GM19455 (cell line): ENCODE results near the gene UGP2.
A peak's percentile ranks its signal among the peaks of the same experiment; 100 is the strongest.
"Not testable (repeated sequence)": the region's sequence is repeated elsewhere in the genome, so short reads cannot be mapped to it uniquely, and the experiment has no call there.

Experiments
- ATAC-seq: cut with Tn5 transposase; IDR thresholded peaks from one replicate; pipeline ENCODE4 v1.9.1; 2021; ENCODE audit not compliant: unreplicated experiment

UGP2 gene

GRCh38 chr2:63840081-63840784 lies 1.5 kb upstream of the UGP2 start:
- ATAC-seq = peak; percentile 36

- peak; percentile 92 for ATAC-seq
Measured at GRCh38 chr2:63840785-63841253, 877 bp upstream of the UGP2 start.

GRCh38 chr2:63842149-63843061 lies 709 bp downstream of the UGP2 start:
- no peak for ATAC-seq

DNA sequence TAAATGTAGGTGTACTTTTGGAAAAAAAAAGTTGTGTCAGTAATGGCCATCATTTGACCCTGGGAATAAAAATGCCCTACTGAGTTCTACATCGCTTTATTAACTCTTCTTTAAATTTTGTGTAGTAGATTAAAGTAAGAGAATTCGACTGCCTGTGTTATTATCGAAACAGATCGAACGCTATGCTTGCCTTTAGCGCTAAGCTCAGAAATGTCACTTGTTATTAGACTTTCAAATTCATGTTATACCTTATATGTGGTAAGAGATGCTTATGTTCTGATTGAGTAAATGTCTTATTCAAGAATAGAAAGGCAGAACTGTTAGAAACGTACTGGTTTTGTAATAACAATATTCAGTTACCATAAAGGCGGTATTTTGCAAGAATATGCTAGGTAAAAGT lies 1.4 kb downstream of the UGP2 start:
- no peak for ATAC-seq

DNA sequence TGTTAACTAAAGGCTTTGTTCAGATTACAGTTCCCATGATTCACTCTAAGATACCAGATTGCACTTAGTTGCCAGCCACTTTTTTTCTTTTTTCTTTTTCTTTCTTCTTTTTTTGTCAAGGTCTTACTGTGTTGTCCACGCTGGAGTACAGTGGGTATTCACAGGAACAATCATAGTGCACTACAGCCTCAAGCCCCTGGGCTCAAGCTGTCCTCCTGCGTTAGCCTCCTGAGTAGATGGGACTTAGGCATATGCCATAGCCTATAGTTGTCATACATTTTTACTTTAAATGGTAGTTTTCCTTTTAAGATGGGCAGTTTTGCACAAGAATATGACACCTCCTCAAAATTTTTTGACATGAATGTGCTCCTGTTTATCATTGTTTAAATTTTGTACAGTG lies 2.1 kb downstream of the UGP2 start:
- no peak for ATAC-seq

- no peak for ATAC-seq
Measured at GRCh38 chr2:63844616-63845015, 2.9 kb downstream of the UGP2 start.

- no peak for ATAC-seq
Measured at GRCh38 chr2:63845866-63846265, 4.2 kb downstream of the UGP2 start.

GRCh38 chr2:63846487-63846886 lies 4.8 kb downstream of the UGP2 start:
- no peak for ATAC-seq

DNA sequence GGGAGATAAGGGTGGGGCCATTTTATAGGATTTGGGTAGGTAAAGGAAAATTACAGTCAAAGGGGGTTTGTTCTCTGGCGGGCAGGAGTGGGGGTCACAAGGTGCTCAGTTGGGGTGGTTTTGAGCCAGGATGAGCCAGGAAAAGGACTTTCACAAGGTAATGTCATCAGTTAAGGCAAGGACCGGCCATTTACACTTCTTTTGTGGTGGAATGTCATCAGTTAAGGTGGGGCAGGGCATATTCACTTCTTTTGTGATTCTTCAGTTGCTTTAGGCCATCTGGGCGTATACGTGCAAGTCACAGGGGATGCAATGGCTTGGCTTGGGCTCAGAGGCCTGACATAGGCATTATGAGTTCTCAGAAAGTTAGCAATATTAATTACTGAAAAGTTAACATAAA lies 5.9 kb downstream of the UGP2 start:
- not testable (repeated sequence) for ATAC-seq

DNA sequence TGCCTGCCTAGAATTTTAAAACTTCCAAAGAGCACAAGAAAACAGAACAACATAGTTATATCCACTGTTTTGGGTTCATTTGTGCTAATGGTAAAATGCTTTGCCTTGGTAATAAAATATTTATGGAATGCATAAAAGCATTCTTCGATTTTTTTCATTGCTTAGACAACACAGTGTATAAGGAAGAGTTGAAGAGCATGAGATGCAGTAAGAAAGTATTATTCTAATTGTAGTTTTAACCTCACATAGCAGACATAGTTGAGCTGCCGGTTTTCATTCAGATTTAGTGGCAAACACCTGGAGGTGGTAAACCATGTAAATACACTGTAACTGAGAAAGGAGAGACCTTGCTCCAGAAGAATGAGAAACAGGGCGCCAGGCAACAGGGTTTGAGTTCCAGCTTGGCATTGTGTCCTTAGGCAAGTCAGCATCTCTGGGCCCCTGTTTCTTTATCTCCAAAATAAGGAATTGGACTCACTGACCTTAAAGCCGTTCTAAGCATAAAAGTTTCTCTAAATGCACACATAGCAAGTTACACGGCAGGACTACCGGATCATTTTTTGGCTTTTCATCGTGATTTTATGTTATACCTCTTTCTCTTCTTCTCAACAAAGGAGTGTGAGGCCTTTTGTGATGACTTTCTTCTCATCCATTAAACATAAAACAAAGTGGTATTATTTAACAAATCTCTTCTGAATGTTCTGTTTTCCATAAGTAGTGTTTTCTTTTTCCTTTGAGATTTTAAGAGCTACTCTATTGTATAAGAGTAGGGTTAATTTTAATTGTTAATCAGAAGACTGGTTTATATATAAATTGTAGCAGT lies 7.9 kb downstream of the UGP2 start:
- no peak for ATAC-seq

DNA sequence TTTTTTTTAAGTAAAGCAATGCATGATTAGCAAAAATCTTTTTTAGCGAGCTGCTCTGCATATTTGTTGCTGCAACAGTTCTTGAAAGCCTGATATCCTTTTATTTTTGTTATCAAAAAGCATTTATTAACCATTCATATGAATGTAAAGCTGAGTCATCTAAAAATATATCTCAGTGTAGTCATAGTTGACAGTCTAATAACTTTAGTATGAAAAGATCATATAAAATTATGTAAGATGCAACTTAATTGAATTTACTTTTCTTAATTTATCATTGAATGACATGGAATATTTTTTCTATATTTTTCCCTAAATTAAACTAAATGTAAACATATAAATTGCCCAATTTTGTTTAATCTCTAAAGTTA lies 8.5 kb downstream of the UGP2 start:
- ATAC-seq = no peak

DNA sequence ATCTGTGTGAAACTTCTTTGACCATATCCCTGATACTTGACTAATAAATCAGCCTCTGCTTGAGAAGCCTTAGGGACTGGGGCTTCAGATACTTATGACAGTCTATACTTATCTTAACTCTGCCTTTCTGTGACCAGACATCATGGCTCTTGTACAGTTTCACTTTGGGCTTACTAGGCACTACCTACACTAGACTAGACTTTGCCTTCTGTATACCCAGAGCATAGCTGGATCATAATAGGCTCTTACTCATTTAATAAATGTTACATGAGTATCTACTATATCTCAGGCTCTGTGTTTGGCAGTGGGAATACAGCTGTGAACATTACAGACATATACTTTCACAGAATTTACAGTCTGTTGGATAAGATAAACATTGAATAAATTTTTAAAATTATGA lies 9.0 kb downstream of the UGP2 start:
- ATAC-seq = no peak

- ATAC-seq = no peak
Measured at GRCh38 chr2:63851691-63852311, 10.1 kb downstream of the UGP2 start.

DNA sequence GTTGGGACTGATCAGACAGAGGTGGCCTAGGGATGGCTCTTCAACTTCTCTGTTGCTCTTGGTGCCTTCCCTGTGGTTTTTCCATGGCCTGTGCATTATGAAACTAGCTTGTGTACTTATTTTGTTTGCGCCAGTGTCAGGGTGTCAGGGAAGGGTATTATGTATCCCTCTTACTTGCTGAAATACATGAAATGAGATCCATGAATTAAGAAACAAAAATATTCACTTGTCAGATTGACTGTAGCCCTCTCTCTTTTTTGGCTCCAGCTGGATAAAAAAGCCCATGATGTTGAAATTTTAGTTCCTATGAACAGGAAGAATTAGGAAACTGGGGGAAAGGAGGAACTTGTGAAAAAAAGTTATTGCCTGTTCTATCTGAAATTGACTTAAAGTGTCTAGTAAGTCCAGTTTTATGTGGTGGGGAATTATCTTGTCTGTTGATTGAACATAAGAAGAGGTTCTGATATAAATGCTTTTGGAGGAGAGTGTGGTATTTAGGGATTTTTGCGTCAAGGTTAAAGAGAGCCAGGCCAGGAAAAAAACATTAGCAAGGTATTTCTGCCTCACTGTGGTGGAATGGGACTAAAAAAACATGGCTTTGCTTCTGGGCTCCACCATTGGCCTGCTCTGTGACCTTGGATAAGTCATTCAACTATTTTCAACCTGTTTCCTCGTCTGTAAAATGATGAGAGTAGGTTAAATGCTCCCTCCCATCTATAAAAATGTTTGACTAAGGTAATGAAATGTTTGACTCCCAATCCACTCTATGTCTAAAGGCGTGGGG lies 12.0 kb downstream of the UGP2 start:
- ATAC-seq = no peak

DNA sequence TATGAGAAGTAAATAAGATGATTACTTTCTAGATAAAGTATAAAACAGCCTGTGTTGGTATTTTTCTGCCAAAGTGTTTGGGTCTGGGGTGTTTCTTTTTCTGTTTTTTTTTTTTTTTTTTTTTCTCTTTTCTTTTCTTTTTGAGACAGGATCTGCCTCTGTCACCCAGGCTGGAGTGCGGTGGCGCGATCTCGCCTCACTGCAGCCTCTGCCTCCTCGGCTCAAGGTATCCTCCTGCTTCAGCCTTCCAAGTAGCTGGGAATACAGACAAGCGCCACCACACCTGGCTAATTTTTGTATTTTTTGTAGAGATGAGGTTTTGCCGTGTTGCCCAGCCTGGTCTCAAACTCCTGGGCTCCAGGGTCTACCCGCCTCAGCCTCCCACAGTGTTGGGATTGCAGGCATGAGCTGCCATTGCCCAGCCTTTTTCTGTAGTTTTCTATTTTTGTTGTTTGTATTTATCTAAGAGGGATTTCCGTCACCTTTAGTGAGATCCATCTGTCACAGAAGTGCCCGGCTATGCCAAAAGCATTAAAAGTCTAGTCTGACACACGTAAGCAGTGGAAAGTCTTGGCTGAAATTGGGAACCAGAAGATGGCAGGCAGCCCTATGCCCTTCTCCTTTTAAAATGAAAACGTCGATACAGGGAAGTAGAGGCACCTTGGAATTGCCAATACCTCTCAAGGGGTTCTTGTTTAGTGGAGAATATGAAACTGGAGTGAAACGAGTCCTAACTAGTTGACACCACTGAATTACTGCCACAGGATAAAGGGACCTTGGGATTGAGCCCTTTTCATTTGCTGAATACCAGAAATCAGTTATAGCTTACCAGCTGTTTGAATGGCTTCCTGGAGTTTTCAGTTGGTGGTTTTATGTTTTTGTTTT lies 14.0 kb downstream of the UGP2 start:
- no peak for ATAC-seq

DNA sequence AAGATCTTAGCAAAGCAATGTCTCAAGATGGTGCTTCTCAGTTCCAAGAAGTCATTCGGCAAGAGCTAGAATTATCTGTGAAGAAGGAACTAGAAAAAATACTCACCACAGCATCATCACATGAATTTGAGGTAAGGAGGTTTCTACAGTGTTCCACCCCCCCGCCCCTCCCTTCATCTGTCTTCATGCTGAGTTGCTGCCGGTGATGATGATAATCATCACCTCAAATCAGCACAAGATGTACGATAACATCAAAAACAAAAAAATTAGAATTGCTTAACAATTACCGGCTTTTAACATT lies 14.6 kb downstream of the UGP2 start:
- no peak for ATAC-seq

- no peak for ATAC-seq
Measured at GRCh38 chr2:63858291-63858690, 16.6 kb downstream of the UGP2 start.

- peak; percentile 69 for ATAC-seq
Measured at GRCh38 chr2:63861220-63861822, 19.6 kb downstream of the UGP2 start.

- no peak for ATAC-seq
Measured at GRCh38 chr2:63862806-63863205, 21.1 kb downstream of the UGP2 start.
